Endothelial cell of umbilical vein (primary cell): ENCODE measurements around the gene NAA10.

Experiments
- EZH2 ChIP-seq: IDR thresholded peaks from 2 replicates; pipeline ENCODE4 v1.6.1; 2012; ENCODE audit warnings: borderline replicate concordance, low read depth, mild to moderate bottlenecking, moderate library complexity, low read length, inconsistent platforms; ENCODE audit not compliant: severe bottlenecking
- FOS ChIP-seq: IDR thresholded peaks from 2 replicates; pipeline ENCODE4 v1.6.1; 2011; ENCODE audit warnings: mild to moderate bottlenecking, low read length, moderate library complexity, borderline replicate concordance; ENCODE audit not compliant: insufficient read depth
- GATA2 ChIP-seq: IDR thresholded peaks from 2 replicates; pipeline ENCODE4 v1.7.0; 2011; ENCODE audit warnings: low read depth, mild to moderate bottlenecking, moderate library complexity, mixed read lengths, low read length; ENCODE audit not compliant: insufficient read length, insufficient read depth
- JUN ChIP-seq: IDR thresholded peaks from 2 replicates; pipeline ENCODE4 v1.6.1; 2011; ENCODE audit warnings: borderline replicate concordance, low read depth; ENCODE audit not compliant: insufficient read length, insufficient read depth
- MYC ChIP-seq: IDR thresholded peaks from one replicate; pipeline ENCODE4 v1.6.1; 2011; ENCODE audit warnings: mild to moderate bottlenecking, low read depth, low read length
- POLR2A ChIP-seq: IDR thresholded peaks from 2 replicates; pipeline ENCODE4 v1.6.1; 2012; ENCODE audit warnings: low read depth, mild to moderate bottlenecking, control low read depth, low read length
- POLR2AphosphoS5 ChIP-seq: IDR thresholded peaks from 2 replicates; pipeline ENCODE4 v1.6.1; 2012; ENCODE audit warnings: low read depth, mild to moderate bottlenecking, control low read depth, low read length, moderate library complexity; ENCODE audit not compliant: insufficient read depth
- TF ChIP-seq, protein P1 (sequence below), 2 donors: IDR thresholded peaks; 1 replicate in 1 of 2; 2 replicates in 1 of 2; pipeline ENCODE4 v1.5.1; 2011; ENCODE audit warnings: low read length in 2 of 2, mild to moderate bottlenecking in 2 of 2, moderate library complexity in 2 of 2, control low read depth in 1 of 2, inconsistent platforms in 1 of 2, low read depth in 1 of 2; ENCODE audit not compliant: insufficient read depth in 1 of 2; ENCODE audit errors: extremely low read depth in 1 of 2
- TF ChIP-seq, protein P2 (sequence below): IDR thresholded peaks from 2 replicates; pipeline ENCODE4 v1.6.1; 2011; ENCODE audit not compliant: insufficient read depth, insufficient read length

DNA sequence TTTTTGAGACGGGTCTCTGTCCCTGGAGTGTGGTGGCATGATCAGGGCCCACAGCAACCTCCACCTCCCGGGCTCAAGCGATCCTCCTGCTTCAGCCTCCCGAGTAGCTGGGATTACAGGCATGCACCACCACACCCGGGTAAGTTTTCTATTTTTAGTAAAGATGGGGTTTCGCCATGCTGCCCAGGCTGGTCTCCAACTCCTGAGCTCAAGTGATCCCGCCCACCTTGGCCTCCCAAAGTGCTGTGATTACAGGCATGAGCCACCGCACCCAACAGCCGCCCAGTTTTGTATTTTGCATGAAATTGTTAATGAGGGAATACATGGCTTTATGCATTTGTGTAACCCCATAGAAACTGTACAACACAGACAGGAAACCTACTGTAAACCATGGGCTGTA is 6.0 kb downstream of the NAA10 start:
- TF ChIP-seq JUN (no peak), EZH2 (no peak), POLR2A (no peak), POLR2AphosphoS5 (no peak), GATA2 (no peak), MYC (no peak), FOS (no peak)
- TF ChIP-seq, protein P1, sequence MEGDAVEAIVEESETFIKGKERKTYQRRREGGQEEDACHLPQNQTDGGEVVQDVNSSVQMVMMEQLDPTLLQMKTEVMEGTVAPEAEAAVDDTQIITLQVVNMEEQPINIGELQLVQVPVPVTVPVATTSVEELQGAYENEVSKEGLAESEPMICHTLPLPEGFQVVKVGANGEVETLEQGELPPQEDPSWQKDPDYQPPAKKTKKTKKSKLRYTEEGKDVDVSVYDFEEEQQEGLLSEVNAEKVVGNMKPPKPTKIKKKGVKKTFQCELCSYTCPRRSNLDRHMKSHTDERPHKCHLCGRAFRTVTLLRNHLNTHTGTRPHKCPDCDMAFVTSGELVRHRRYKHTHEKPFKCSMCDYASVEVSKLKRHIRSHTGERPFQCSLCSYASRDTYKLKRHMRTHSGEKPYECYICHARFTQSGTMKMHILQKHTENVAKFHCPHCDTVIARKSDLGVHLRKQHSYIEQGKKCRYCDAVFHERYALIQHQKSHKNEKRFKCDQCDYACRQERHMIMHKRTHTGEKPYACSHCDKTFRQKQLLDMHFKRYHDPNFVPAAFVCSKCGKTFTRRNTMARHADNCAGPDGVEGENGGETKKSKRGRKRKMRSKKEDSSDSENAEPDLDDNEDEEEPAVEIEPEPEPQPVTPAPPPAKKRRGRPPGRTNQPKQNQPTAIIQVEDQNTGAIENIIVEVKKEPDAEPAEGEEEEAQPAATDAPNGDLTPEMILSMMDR (IDR thresholded peaks at IDR 0.05; ENCODE audit: extremely low read depth in 1 of 2, insufficient read depth in 1 of 2, low read depth in 1 of 2, low read length in 2 of 2): no peak
- TF ChIP-seq, protein P2, sequence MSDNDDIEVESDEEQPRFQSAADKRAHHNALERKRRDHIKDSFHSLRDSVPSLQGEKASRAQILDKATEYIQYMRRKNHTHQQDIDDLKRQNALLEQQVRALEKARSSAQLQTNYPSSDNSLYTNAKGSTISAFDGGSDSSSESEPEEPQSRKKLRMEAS: no peak
